Measurements from ENCODE around the gene OR7D2.

Gene OR7D2

GRCh38 chr19:9150650-9151049 is 28.1 kb upstream of the OR7D2 start:
- peaks cover 24% of the 10 kb centered on the region for H3K36me3 ChIP-seq (replicated peaks; ENCODE audit: insufficient read depth, low read length)
- no peak for TF ChIP-seq EZH2 (optimal IDR thresholded peaks at IDR 0.05; ENCODE audit: low read depth, low read length)
- no peak for TF ChIP-seq CTCF (IDR thresholded peaks at IDR 0.05; ENCODE audit: low read length)
- no peak for TF ChIP-seq EZH2phosphoT487 (IDR thresholded peaks at IDR 0.05; ENCODE audit: low read length)

GRCh38 chr19:9151367-9151766 is 27.4 kb upstream of the OR7D2 start:
- no peak overlapping the region for H3K9ac ChIP-seq (ENCODE audit: low read length)
- H3K4me1 ChIP-seq (ENCODE audit: low read length) = no peaks in the 10 kb centered on the region
- no peak for DNase-seq
- no peak overlapping the region for H3K4me2 ChIP-seq (ENCODE audit: low read depth, low read length)
- peaks cover 29% of the 10 kb centered on the region for H3K36me3 ChIP-seq (replicated peaks; ENCODE audit: insufficient read depth, low read length)
- no peaks in the 10 kb centered on the region for H3K9me2 ChIP-seq (replicated peaks; ENCODE audit: insufficient read depth, low read length)
- peaks cover 94% of the 10 kb centered on the region for H3K79me2 ChIP-seq (ENCODE audit: low read length)
- H3K27me3 ChIP-seq (replicated peaks; ENCODE audit: insufficient read depth, low read length) = no peaks in the 10 kb centered on the region
- no peaks in the 10 kb centered on the region for H3F3A ChIP-seq (ENCODE audit: insufficient read depth, low read length)
- TF ChIP-seq EZH2 (optimal IDR thresholded peaks at IDR 0.05; ENCODE audit: low read depth, low read length) = no peak
- TF ChIP-seq CTCF (IDR thresholded peaks at IDR 0.05; ENCODE audit: low read length) = no peak
- no peak for TF ChIP-seq EZH2phosphoT487 (IDR thresholded peaks at IDR 0.05; ENCODE audit: low read length)
- no peaks in the 10 kb centered on the region for H4K20me1 ChIP-seq (ENCODE audit: insufficient read depth, low read length)
- H2AFZ ChIP-seq (ENCODE audit: low read length) = no peak overlapping the region
- no peak overlapping the region for H3K27ac ChIP-seq (ENCODE audit: low read length)
- no peak overlapping the region for H3K4me3 ChIP-seq (ENCODE audit: low read length)
- no peaks in the 10 kb centered on the region; the same call in 1 of the 2 replicates for H3K9me3 ChIP-seq (replicated peaks; ENCODE audit: insufficient read depth, low read length)

More at GRCh38 chr19:9150650-9151049, 28.1 kb upstream of the OR7D2 start:
- Histone ChIP-seq H3K9me3 (replicated peaks; ENCODE audit: insufficient read depth, low read length) (no peaks in the 10 kb centered on the region; the same call in 1 of the 2 replicates), H3K9ac (ENCODE audit: low read length) (no peak overlapping the region), H3K4me1 (ENCODE audit: low read length) (no peaks in the 10 kb centered on the region), H3F3A (ENCODE audit: insufficient read depth, low read length) (no peaks in the 10 kb centered on the region), H4K20me1 (ENCODE audit: insufficient read depth, low read length) (no peaks in the 10 kb centered on the region), H3K4me3 (ENCODE audit: low read length) (no peak overlapping the region), H3K4me2 (ENCODE audit: low read depth, low read length) (no peak overlapping the region), H3K27ac (ENCODE audit: low read length) (no peak overlapping the region), H3K79me2 (ENCODE audit: low read length) (peaks cover 96% of the 10 kb centered on the region), H3K27me3 (replicated peaks; ENCODE audit: insufficient read depth, low read length) (no peaks in the 10 kb centered on the region), H2AFZ (ENCODE audit: low read length) (no peak overlapping the region), H3K9me2 (replicated peaks; ENCODE audit: insufficient read depth, low read length) (no peaks in the 10 kb centered on the region)
- DNase-seq = no peak

- Histone ChIP-seq H3F3A (ENCODE audit: insufficient read depth, low read length) (no peaks in the 10 kb centered on the region), H3K4me1 (ENCODE audit: low read length) (no peaks in the 10 kb centered on the region), H3K27me3 (replicated peaks; ENCODE audit: insufficient read depth, low read length) (no peaks in the 10 kb centered on the region), H3K79me2 (ENCODE audit: low read length) (peaks cover 57% of the 10 kb centered on the region), H3K4me2 (ENCODE audit: low read depth, low read length) (no peak overlapping the region), H3K9me3 (replicated peaks; ENCODE audit: insufficient read depth, low read length) (no peaks in the 10 kb centered on the region; the same call in 1 of the 2 replicates), H3K9me2 (replicated peaks; ENCODE audit: insufficient read depth, low read length) (no peaks in the 10 kb centered on the region), H3K36me3 (replicated peaks; ENCODE audit: insufficient read depth, low read length) (peaks cover 56% of the 10 kb centered on the region), H2AFZ (ENCODE audit: low read length) (no peak overlapping the region), H4K20me1 (ENCODE audit: insufficient read depth, low read length) (no peaks in the 10 kb centered on the region), H3K9ac (ENCODE audit: low read length) (no peak overlapping the region), H3K27ac (ENCODE audit: low read length) (no peak overlapping the region), H3K4me3 (ENCODE audit: low read length) (no peak overlapping the region)
- DNase-seq = no peak
- TF ChIP-seq EZH2 (optimal IDR thresholded peaks at IDR 0.05; ENCODE audit: low read depth, low read length) (no peak), EZH2phosphoT487 (IDR thresholded peaks at IDR 0.05; ENCODE audit: low read length) (no peak), CTCF (IDR thresholded peaks at IDR 0.05; ENCODE audit: low read length) (no peak)
These were observed 23.2 kb upstream of the OR7D2 start for GRCh38 chr19:9155591-9155990.

Data from MM.1S (cell line).